K562 (cell line): ENCODE results near the gene CALML3. TPM values are rescaled to one million over a fixed set of nuclear protein-coding genes. Genes with fewer than 3 reads are reported as not detected.

Experiments
- ARID2 ChIP-seq: fragments of 450-650 bp; IDR thresholded peaks from 2 replicates; pipeline ENCODE4 v1.6.1; 2017; ENCODE audit warnings: antibody characterized with exemption, mild to moderate bottlenecking
- E2F3 ChIP-seq: fragments of 250-450 bp; sonication (Bioruptor Pico); IDR thresholded peaks from 2 replicates; pipeline ENCODE4 v1.4.0; 2020; ENCODE audit warnings: mild to moderate bottlenecking
- E4F1 ChIP-seq: fragments of 250-450 bp; sonication (Bioruptor Pico); IDR thresholded peaks from 2 replicates; pipeline ENCODE4 v1.5.0; 2021; ENCODE audit warnings: mild to moderate bottlenecking, borderline replicate concordance
- HEY1 ChIP-seq: fragments of 250-450 bp; sonication (Bioruptor Pico); IDR thresholded peaks from 2 replicates; pipeline ENCODE4 v1.5.0; 2020; ENCODE audit warnings: mild to moderate bottlenecking, moderate library complexity, borderline replicate concordance
- MAFF ChIP-seq: IDR thresholded peaks from 2 replicates; pipeline ENCODE4 v1.6.1; 2012; ENCODE audit warnings: low read length, improper control_type of control experiment
- NR2C1 ChIP-seq, 2 experiments: fragments of 450-650 bp; IDR thresholded peaks; 2 replicates each; pipeline ENCODE4 v1.6.1; 2017; ENCODE audit warnings: mild to moderate bottlenecking in 2 of 2, antibody characterized with exemption in 1 of 2, inconsistent platforms in 1 of 2, missing compliant biosample characterization in 1 of 2, missing genetic modification characterization in 1 of 2
- PHF21A ChIP-seq: fragments of 450-650 bp; IDR thresholded peaks from 2 replicates; pipeline ENCODE4 v1.6.1; 2017; ENCODE audit warnings: low read depth, borderline replicate concordance
- POLR2A ChIP-seq: fragments of 450-650 bp; conservative IDR thresholded peaks from 2 replicates; pipeline ENCODE4 v1.6.1; 2016
- PRDM10 ChIP-seq: fragments of 450-650 bp; IDR thresholded peaks from 2 replicates; pipeline ENCODE4 v1.6.1; 2018; ENCODE audit not compliant: partially characterized antibody
- PTBP1 ChIP-seq: fragments of 200-400 bp; formaldehyde crosslinking; IDR thresholded peaks from 2 replicates; pipeline ENCODE4 v1.6.1; 2017; ENCODE audit warnings: low read depth, low read length
- RFX7 ChIP-seq: fragments of 250-450 bp; sonication (Bioruptor Pico); IDR thresholded peaks from 2 replicates; pipeline ENCODE4 v1.5.1; 2021; ENCODE audit warnings: mild to moderate bottlenecking
- RUNX1 ChIP-seq: sonication (generic); IDR thresholded peaks from 2 replicates; pipeline ENCODE4 v1.6.1; 2016; ENCODE audit warnings: antibody characterized with exemption, low read depth
- ZC3H11A ChIP-seq: IDR thresholded peaks from 2 replicates; pipeline ENCODE4 v1.6.1; 2012; ENCODE audit warnings: low read depth, low read length, improper control_type of control experiment
- ZFP36 ChIP-seq: fragments of 150-350 bp; IDR thresholded peaks from 2 replicates; pipeline ENCODE4 v1.6.1; 2018; ENCODE audit warnings: low read length, low read depth; ENCODE audit not compliant: partially characterized antibody
- ZKSCAN8 ChIP-seq: fragments of 200-800 bp; sonication (Bioruptor generic); IDR thresholded peaks from 2 replicates; pipeline ENCODE4 v1.6.1; 2016; ENCODE audit warnings: missing genetic modification characterization, missing compliant biosample characterization
- polyA plus RNA-seq, 8 experiments: library from polyadenylated mRNA; depleted of rRNA in 4 of 8; stranded (reverse) in 5 of 8; unstranded in 3 of 8; fragments of >200 nt; fragmentation: Nextera tagmentation in 2 of 8; fragmentation: Illumina TruSeq in 1 of 8; extraction: Ambion mirVana in 2 of 8; extraction: Trizol in 1 of 8; gene quantifications; 2 replicates each; pipeline versions ENCODE4 v1.2.1 to v1.2.3, GENCODE V29; 2011 to 2014; ENCODE audit warnings: inconsistent platforms in 1 of 8, missing spikeins in 1 of 8
- total RNA-seq, 7 experiments: library from RNA; depleted of rRNA in 6 of 7; stranded (reverse); fragments of >200 nt in 6 of 7; fragmentation: Illumina TruSeq in 2 of 7; extraction: Trizol in 2 of 7; gene quantifications; 2 replicates each; pipeline versions ENCODE4 v1.2.1 to v1.2.3, GENCODE V29; 2011 to 2021; ENCODE audit warnings: low replicate concordance in 1 of 7
- TF ChIP-seq, protein P1 (sequence below): fragments of 450-650 bp; formaldehyde crosslinking; IDR thresholded peaks from 2 replicates; pipeline ENCODE4 v1.4.0; 2022; ENCODE audit warnings: missing genetic modification characterization
- TF ChIP-seq, protein P2 (sequence below): sonication (generic); formaldehyde crosslinking; IDR thresholded peaks from 2 replicates; pipeline ENCODE4 v1.8.0; 2022; ENCODE audit warnings: missing genetic modification reagents, mild to moderate bottlenecking, borderline replicate concordance
- TF ChIP-seq, protein P3 (sequence below): fragments of 450-650 bp; IDR thresholded peaks from 2 replicates; pipeline ENCODE4 v1.6.1; 2016; ENCODE audit warnings: missing biosample characterization, missing genetic modification characterization

The CALML3 gene
- total and polyA plus RNA-seq, 9 of the 15 experiments (the other 6 are each of a cell fraction or from before 2014, with no cell fraction given): not detected

- TF ChIP-seq ZKSCAN8 (CRISPR knock-in tag) (no peak), POLR2A (peak; percentile 68), E2F3 (CRISPR knock-in tag) (no peak), PHF21A (no peak), RFX7 (CRISPR knock-in tag) (no peak), ARID2 (no peak), PRDM10 (peak; percentile 24), ZC3H11A (no peak), PTBP1 (no peak), ZFP36 (no peak), RUNX1 (no peak), NR2C1 (IDR thresholded peaks at IDR 0.05) (no peak), NR2C1 (tag; IDR thresholded peaks at IDR 0.05) (no peak), MAFF (no peak), HEY1 (CRISPR knock-in tag) (no peak), E4F1 (no peak)
- TF ChIP-seq, protein P1, sequence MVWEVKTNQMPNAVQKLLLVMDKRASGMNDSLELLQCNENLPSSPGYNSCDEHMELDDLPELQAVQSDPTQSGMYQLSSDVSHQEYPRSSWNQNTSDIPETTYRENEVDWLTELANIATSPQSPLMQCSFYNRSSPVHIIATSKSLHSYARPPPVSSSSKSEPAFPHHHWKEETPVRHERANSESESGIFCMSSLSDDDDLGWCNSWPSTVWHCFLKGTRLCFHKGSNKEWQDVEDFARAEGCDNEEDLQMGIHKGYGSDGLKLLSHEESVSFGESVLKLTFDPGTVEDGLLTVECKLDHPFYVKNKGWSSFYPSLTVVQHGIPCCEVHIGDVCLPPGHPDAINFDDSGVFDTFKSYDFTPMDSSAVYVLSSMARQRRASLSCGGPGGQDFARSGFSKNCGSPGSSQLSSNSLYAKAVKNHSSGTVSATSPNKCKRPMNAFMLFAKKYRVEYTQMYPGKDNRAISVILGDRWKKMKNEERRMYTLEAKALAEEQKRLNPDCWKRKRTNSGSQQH (CRISPR knock-in tag): no peak
- TF ChIP-seq, protein P2, sequence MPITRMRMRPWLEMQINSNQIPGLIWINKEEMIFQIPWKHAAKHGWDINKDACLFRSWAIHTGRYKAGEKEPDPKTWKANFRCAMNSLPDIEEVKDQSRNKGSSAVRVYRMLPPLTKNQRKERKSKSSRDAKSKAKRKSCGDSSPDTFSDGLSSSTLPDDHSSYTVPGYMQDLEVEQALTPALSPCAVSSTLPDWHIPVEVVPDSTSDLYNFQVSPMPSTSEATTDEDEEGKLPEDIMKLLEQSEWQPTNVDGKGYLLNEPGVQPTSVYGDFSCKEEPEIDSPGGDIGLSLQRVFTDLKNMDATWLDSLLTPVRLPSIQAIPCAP (CRISPR knock-in tag): no peak
- TF ChIP-seq, protein P3, sequence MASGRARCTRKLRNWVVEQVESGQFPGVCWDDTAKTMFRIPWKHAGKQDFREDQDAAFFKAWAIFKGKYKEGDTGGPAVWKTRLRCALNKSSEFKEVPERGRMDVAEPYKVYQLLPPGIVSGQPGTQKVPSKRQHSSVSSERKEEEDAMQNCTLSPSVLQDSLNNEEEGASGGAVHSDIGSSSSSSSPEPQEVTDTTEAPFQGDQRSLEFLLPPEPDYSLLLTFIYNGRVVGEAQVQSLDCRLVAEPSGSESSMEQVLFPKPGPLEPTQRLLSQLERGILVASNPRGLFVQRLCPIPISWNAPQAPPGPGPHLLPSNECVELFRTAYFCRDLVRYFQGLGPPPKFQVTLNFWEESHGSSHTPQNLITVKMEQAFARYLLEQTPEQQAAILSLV: no peak
These were observed 46.6 kb upstream of the CALML3 start (continued) for GRCh38 chr10:5477948-5478693.
